ENCODE data around the gene ARID4A. TPM values are rescaled to one million over a fixed set of nuclear protein-coding genes. Genes with fewer than 3 reads are reported as not detected.
"Not testable (repeated sequence)": the region's sequence is repeated elsewhere in the genome, so short reads cannot be mapped to it uniquely, and the experiment has no call there.

The ARID4A gene
- total RNA-seq, 1 donor from 2014 or later = 14.2 TPM

GRCh38 chr14:58353516-58354299, 55.4 kb downstream of the ARID4A start:
- TF ChIP-seq CTCF (IDR thresholded peaks at IDR 0.05; ENCODE audit: borderline replicate concordance) = no peak
- H3K27ac ChIP-seq (replicated peaks) = peak overlapping the region; percentile 1
- peaks cover 78% of the 10 kb centered on the region for H3K36me3 ChIP-seq

GRCh38 chr14:58354808-58355207, 56.5 kb downstream of the ARID4A start:
- intact Hi-C loops (cut with micrococcal nuclease) = no loop called here
- no peak for TF ChIP-seq CTCF (IDR thresholded peaks at IDR 0.05; ENCODE audit: borderline replicate concordance)
- H3K36me3 ChIP-seq = peaks cover 78% of the 10 kb centered on the region

More at GRCh38 chr14:58353516-58354299, 55.4 kb downstream of the ARID4A start:
- intact Hi-C loops (cut with micrococcal nuclease) = no loop called here
- H3K27me3 ChIP-seq (ENCODE audit: low read depth) = no peaks in the 10 kb centered on the region
- no peaks in the 10 kb centered on the region for H3K9me3 ChIP-seq (replicated peaks)
- peaks cover 13% of the 10 kb centered on the region for H3K4me1 ChIP-seq
- DNase-seq = no peak
- peak overlapping the region; percentile 34 for H3K4me3 ChIP-seq

GRCh38 chr14:58356268-58356667, 57.9 kb downstream of the ARID4A start:
- Histone ChIP-seq H3K4me1 (peaks cover 13% of the 10 kb centered on the region), H3K27ac (replicated peaks) (no peak overlapping the region), H3K9me3 (replicated peaks) (no peaks in the 10 kb centered on the region), H3K4me3 (no peak overlapping the region), H3K36me3 (peaks cover 79% of the 10 kb centered on the region), H3K27me3 (ENCODE audit: low read depth) (no peaks in the 10 kb centered on the region)
- intact Hi-C loops (cut with micrococcal nuclease) = no loop called here
- no peak for TF ChIP-seq CTCF (IDR thresholded peaks at IDR 0.05; ENCODE audit: borderline replicate concordance)
- DNase-seq = no peak

More at GRCh38 chr14:58354808-58355207, 56.5 kb downstream of the ARID4A start:
- Histone ChIP-seq H3K4me1 (peaks cover 13% of the 10 kb centered on the region), H3K27me3 (ENCODE audit: low read depth) (no peaks in the 10 kb centered on the region), H3K4me3 (no peak overlapping the region), H3K9me3 (replicated peaks) (no peaks in the 10 kb centered on the region), H3K27ac (replicated peaks) (no peak overlapping the region)
- DNase-seq = no peak

GRCh38 chr14:58362272-58362671, 63.9 kb downstream of the ARID4A start:
- H3K36me3 ChIP-seq = peaks cover 80% of the 10 kb centered on the region
- H3K4me1 ChIP-seq; DNase-seq; H3K27ac ChIP-seq (replicated peaks); H3K4me3 ChIP-seq; intact Hi-C loops (cut with micrococcal nuclease); H3K27me3 ChIP-seq (ENCODE audit: low read depth); H3K9me3 ChIP-seq (replicated peaks): not testable (repeated sequence)

- intact Hi-C loops (cut with micrococcal nuclease) = no loop called here
- peaks cover 83% of the 10 kb centered on the region for H3K36me3 ChIP-seq
- no peaks in the 10 kb centered on the region for H3K4me1 ChIP-seq
Measured at GRCh38 chr14:58362798-58363412, 64.5 kb downstream of the ARID4A start.

More at GRCh38 chr14:58362798-58363412, 64.5 kb downstream of the ARID4A start:
- H3K27me3 ChIP-seq (ENCODE audit: low read depth) = no peaks in the 10 kb centered on the region
- no peak overlapping the region for H3K4me3 ChIP-seq
- no peak overlapping the region for H3K27ac ChIP-seq (replicated peaks)
- no peak for DNase-seq
- H3K9me3 ChIP-seq (replicated peaks) = no peaks in the 10 kb centered on the region
- TF ChIP-seq CTCF (IDR thresholded peaks at IDR 0.05; ENCODE audit: borderline replicate concordance) = peak; percentile 48

Measured in left ventricle myocardium inferior (tissue), 1 donor.